ENCODE results near the gene PTPRT.

DNA sequence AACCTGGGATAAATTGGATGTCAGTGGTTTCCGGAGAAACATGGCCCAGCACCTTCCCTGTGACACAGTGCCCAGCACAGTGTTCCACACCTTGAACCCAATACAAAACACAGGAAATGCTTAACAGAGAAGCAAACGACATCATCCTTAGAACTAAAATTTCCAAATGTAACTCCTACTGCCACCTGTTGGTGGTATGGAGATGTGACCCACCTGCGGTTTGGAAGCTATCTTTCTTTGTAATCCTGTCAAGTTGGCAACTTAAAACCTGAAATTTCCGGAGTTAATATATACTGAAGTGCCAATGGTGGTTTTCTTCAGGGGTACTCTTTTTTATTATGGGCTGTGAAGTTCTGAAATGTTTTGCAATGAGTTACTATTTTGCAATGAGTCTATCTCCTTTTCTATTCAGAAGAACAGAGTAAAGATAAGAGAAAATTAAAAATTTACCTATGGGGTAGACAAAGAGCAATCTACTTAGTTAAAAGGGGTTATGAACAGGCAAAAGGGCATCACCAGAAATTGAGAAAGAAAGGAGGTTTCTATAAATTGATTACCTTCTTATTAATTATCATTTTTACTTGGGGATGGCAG is 658.8 kb downstream of the PTPRT start:
- TF ChIP-seq, protein P1, sequence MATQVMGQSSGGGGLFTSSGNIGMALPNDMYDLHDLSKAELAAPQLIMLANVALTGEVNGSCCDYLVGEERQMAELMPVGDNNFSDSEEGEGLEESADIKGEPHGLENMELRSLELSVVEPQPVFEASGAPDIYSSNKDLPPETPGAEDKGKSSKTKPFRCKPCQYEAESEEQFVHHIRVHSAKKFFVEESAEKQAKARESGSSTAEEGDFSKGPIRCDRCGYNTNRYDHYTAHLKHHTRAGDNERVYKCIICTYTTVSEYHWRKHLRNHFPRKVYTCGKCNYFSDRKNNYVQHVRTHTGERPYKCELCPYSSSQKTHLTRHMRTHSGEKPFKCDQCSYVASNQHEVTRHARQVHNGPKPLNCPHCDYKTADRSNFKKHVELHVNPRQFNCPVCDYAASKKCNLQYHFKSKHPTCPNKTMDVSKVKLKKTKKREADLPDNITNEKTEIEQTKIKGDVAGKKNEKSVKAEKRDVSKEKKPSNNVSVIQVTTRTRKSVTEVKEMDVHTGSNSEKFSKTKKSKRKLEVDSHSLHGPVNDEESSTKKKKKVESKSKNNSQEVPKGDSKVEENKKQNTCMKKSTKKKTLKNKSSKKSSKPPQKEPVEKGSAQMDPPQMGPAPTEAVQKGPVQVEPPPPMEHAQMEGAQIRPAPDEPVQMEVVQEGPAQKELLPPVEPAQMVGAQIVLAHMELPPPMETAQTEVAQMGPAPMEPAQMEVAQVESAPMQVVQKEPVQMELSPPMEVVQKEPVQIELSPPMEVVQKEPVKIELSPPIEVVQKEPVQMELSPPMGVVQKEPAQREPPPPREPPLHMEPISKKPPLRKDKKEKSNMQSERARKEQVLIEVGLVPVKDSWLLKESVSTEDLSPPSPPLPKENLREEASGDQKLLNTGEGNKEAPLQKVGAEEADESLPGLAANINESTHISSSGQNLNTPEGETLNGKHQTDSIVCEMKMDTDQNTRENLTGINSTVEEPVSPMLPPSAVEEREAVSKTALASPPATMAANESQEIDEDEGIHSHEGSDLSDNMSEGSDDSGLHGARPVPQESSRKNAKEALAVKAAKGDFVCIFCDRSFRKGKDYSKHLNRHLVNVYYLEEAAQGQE (tag by site-specific recombination; IDR thresholded peaks at IDR 0.05), result no peak
- TF ChIP-seq ZNF549 (tag by site-specific recombination; IDR thresholded peaks at IDR 0.05), result no peak
- TF ChIP-seq, protein P2, sequence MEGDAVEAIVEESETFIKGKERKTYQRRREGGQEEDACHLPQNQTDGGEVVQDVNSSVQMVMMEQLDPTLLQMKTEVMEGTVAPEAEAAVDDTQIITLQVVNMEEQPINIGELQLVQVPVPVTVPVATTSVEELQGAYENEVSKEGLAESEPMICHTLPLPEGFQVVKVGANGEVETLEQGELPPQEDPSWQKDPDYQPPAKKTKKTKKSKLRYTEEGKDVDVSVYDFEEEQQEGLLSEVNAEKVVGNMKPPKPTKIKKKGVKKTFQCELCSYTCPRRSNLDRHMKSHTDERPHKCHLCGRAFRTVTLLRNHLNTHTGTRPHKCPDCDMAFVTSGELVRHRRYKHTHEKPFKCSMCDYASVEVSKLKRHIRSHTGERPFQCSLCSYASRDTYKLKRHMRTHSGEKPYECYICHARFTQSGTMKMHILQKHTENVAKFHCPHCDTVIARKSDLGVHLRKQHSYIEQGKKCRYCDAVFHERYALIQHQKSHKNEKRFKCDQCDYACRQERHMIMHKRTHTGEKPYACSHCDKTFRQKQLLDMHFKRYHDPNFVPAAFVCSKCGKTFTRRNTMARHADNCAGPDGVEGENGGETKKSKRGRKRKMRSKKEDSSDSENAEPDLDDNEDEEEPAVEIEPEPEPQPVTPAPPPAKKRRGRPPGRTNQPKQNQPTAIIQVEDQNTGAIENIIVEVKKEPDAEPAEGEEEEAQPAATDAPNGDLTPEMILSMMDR (tag by site-specific recombination; IDR thresholded peaks at IDR 0.05), result no peak
